Hepatocyte (in vitro differentiated cells): ENCODE measurements around the gene AGAP1. TPM values are rescaled to one million over a fixed set of nuclear protein-coding genes. Genes with fewer than 3 reads are reported as not detected.

Source experiments
- DNase-seq: peaks from one replicate; pipeline ENCODE4 v3.0.0-alpha.2; 2016; ENCODE audit warnings: low spot score
- H2AFZ ChIP-seq: fragments of 200-600 bp; sonication (generic); 2 replicates; pipeline ENCODE4 v1.6.0; 2016; ENCODE audit warnings: antibody characterized with exemption, mild to moderate bottlenecking
- H3K27ac ChIP-seq: fragments of 200-600 bp; sonication (generic); 2 replicates; pipeline ENCODE4 v1.5.1; 2016; ENCODE audit warnings: mild to moderate bottlenecking
- H3K27me3 ChIP-seq: fragments of 200-600 bp; sonication (generic); 2 replicates; pipeline ENCODE4 v1.6.1; 2016
- H3K36me3 ChIP-seq: fragments of 200-600 bp; sonication (generic); replicated peaks from 2 replicates; pipeline ENCODE4 v1.5.1; 2016; ENCODE audit warnings: low read depth; ENCODE audit not compliant: insufficient read depth
- H3K4me1 ChIP-seq: fragments of 200-600 bp; sonication (generic); 2 replicates; pipeline ENCODE4 v1.5.1; 2016; ENCODE audit warnings: mild to moderate bottlenecking, moderate library complexity; ENCODE audit not compliant: insufficient read depth
- H3K4me2 ChIP-seq: fragments of 200-600 bp; sonication (generic); 2 replicates; pipeline ENCODE4 v1.6.0; 2016
- H3K4me3 ChIP-seq: fragments of 200-600 bp; sonication (generic); 2 replicates; pipeline ENCODE4 v1.5.1; 2016; ENCODE audit warnings: mild to moderate bottlenecking
- H3K79me2 ChIP-seq: fragments of 200-600 bp; sonication (generic); 2 replicates; pipeline ENCODE4 v1.6.0; 2017; ENCODE audit warnings: mild to moderate bottlenecking
- H3K9me2 ChIP-seq: fragments of 200-600 bp; sonication (generic); replicated peaks from 2 replicates; pipeline ENCODE4 v1.6.0; 2017; ENCODE audit warnings: mild to moderate bottlenecking; ENCODE audit not compliant: insufficient read depth
- H3K9me3 ChIP-seq: fragments of 200-600 bp; sonication (generic); 2 replicates; pipeline ENCODE4 v1.5.1; 2016; ENCODE audit warnings: low read depth, mild to moderate bottlenecking
- H4K20me1 ChIP-seq: fragments of 200-600 bp; sonication (generic); 2 replicates; pipeline ENCODE4 v1.6.0; 2016; ENCODE audit warnings: mild to moderate bottlenecking; ENCODE audit not compliant: insufficient read depth, poor library complexity, severe bottlenecking
- EZH2 ChIP-seq: fragments of 200-600 bp; sonication (generic); IDR thresholded peaks from 2 replicates; pipeline ENCODE4 v1.6.1; 2016; ENCODE audit warnings: antibody characterized with exemption, mild to moderate bottlenecking, borderline replicate concordance
- EZH2phosphoT487 ChIP-seq: fragments of 200-600 bp; sonication (generic); IDR thresholded peaks from one replicate; pipeline ENCODE4 v1.6.1; 2018; ENCODE audit warnings: antibody characterized with exemption, mild to moderate bottlenecking, low read depth, moderate library complexity; ENCODE audit not compliant: unreplicated experiment, severe bottlenecking
- WGBS: methylation state at CpG from one replicate; pipeline ENCODE4 v1.1.6; 2016; ENCODE audit warnings: low lambda C conversion rate; ENCODE audit errors: missing lambda C conversion rate; 5-methylcytosine and 5-hydroxymethylcytosine counted together
- polyA plus RNA-seq: library from polyadenylated mRNA; unstranded; fragments of >200 nt; fragmentation: Nextera tagmentation; extraction: Ambion mirVana; gene quantifications from 2 replicates; pipeline ENCODE4 v1.2.1, GENCODE V29; 2016
- total RNA-seq: library from RNA; depleted of rRNA; stranded (reverse); fragments of >200 nt; gene quantifications from 2 replicates; pipeline ENCODE4 v1.2.3, GENCODE V29; 2014
- TF ChIP-seq, protein P1 (sequence below): fragments of 200-600 bp; sonication (generic); IDR thresholded peaks from 2 replicates; pipeline ENCODE4 v1.5.1; 2016; ENCODE audit warnings: antibody characterized with exemption, mild to moderate bottlenecking; ENCODE audit not compliant: poor library complexity

The AGAP1 gene
- total and polyA plus RNA-seq, 2 experiments from 2014 or later = 12.1 to 20.0 TPM

DNA sequence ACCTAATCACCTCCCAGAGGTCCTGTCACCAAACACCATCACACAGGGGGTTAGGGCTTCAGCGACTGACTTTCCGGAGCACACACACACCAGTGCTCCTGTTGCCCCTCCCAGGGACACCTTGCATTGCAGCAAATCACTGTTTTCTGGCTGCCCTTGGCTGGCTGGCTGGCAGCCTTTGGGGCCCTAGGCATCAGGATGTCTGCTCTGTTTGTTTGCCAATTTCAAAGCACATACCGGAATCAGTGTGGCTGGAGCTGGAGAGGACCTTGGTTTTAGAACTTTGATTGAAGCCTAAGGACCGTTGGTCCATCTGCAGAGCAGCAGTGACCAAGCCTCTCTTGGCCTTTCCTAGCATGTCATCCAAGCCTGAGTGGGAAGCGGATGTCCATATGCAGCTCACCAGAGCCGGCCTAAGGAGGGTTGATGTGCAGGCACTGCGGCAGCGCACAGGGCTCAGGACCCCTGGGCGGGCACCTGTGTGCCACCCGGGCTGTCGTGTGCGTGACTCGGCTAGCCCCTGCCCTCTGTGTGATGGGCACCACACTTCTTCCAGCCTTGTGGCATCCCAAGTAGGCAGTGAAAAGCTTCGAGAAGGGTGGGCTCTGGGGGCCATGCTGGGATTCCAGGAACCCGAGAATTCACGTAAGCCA, 612.2 kb downstream of the AGAP1 start:
- Histone ChIP-seq H3K27ac (no peak overlapping the region), H3K9me3 (no peaks in the 10 kb centered on the region), H3K9me2 (no peaks in the 10 kb centered on the region), H4K20me1 (no peaks in the 10 kb centered on the region), H3K27me3 (no peaks in the 10 kb centered on the region), H3K79me2 (no peaks in the 10 kb centered on the region), H2AFZ (no peak overlapping the region), H3K4me2 (no peak overlapping the region), H3K36me3 (no peaks in the 10 kb centered on the region), H3K4me1 (no peaks in the 10 kb centered on the region), H3K4me3 (no peak overlapping the region)
- TF ChIP-seq EZH2phosphoT487 (no peak), EZH2 (no peak)
- TF ChIP-seq, protein P1, sequence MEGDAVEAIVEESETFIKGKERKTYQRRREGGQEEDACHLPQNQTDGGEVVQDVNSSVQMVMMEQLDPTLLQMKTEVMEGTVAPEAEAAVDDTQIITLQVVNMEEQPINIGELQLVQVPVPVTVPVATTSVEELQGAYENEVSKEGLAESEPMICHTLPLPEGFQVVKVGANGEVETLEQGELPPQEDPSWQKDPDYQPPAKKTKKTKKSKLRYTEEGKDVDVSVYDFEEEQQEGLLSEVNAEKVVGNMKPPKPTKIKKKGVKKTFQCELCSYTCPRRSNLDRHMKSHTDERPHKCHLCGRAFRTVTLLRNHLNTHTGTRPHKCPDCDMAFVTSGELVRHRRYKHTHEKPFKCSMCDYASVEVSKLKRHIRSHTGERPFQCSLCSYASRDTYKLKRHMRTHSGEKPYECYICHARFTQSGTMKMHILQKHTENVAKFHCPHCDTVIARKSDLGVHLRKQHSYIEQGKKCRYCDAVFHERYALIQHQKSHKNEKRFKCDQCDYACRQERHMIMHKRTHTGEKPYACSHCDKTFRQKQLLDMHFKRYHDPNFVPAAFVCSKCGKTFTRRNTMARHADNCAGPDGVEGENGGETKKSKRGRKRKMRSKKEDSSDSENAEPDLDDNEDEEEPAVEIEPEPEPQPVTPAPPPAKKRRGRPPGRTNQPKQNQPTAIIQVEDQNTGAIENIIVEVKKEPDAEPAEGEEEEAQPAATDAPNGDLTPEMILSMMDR = no peak
- WGBS = 94% methylated on average over 16 of the region's 16 CpGs
- no peak for DNase-seq

DNA sequence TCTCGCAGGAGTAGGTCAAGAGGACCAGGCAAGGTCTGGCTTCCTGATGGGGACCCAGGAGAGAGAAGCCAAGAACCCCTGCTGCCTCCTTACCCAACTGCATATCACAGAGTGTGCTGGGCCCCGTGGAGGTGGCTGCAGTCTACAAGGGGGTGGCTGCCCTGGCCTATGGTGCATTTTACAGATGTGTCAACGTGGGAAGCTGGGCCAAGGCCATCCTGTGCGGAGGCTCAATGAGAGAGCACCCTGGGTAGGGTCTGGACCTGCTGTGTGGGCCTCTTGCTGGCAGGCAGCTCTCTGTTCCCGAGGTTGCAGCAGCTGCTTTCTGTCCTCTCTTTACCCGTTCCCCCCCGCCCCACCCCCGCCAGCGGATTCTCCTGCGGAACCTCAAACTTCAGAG, 612.9 kb downstream of the AGAP1 start:
- Histone ChIP-seq H3K9me2 (no peaks in the 10 kb centered on the region), H3K4me1 (no peaks in the 10 kb centered on the region), H3K4me2 (no peak overlapping the region), H2AFZ (no peak overlapping the region), H3K27ac (no peak overlapping the region), H4K20me1 (no peaks in the 10 kb centered on the region), H3K4me3 (no peak overlapping the region), H3K27me3 (no peaks in the 10 kb centered on the region), H3K79me2 (no peaks in the 10 kb centered on the region), H3K9me3 (no peaks in the 10 kb centered on the region), H3K36me3 (no peaks in the 10 kb centered on the region)
- no peak for DNase-seq
- TF ChIP-seq EZH2phosphoT487 = no peak
- no peak for TF ChIP-seq EZH2
- TF ChIP-seq, protein P1 = no peak
- 86% methylated on average over 7 of the region's 10 CpGs for WGBS

DNA sequence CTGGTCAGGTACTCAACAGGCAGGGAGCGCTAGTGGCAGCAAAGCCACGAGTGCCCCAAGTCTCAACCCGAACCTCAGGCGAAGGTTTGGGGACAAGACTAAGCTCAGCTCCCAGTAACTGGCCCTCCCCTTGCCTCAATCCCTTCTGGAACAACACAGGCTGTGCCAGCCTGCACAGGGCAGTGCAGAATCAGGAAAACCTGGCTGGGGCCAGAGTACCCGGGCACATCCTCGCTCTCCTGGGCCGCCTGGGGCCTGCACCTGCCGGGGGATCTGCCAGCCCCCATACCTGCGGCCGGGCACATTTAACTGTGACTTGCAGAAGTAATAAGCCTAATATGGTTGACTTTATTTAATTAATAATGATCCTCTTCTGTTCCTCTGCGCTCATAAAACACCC, 613.7 kb downstream of the AGAP1 start:
- no peaks in the 10 kb centered on the region for H4K20me1 ChIP-seq
- WGBS = 93% methylated on average over 11 of the region's 11 CpGs
- no peaks in the 10 kb centered on the region for H3K27me3 ChIP-seq
- H3K27ac ChIP-seq = no peak overlapping the region
- no peak overlapping the region for H3K4me2 ChIP-seq
- H3K79me2 ChIP-seq = no peaks in the 10 kb centered on the region
- DNase-seq = no peak
- H3K36me3 ChIP-seq = no peaks in the 10 kb centered on the region
- H3K4me1 ChIP-seq = no peaks in the 10 kb centered on the region
- H2AFZ ChIP-seq = no peak overlapping the region
- H3K9me3 ChIP-seq = no peaks in the 10 kb centered on the region
- H3K9me2 ChIP-seq = no peaks in the 10 kb centered on the region
- H3K4me3 ChIP-seq = no peak overlapping the region
- TF ChIP-seq, protein P1 = no peak
- no peak for TF ChIP-seq EZH2phosphoT487
- TF ChIP-seq EZH2 = no peak
